ENCODE measurements around the gene NAMPT. TPM values are rescaled to one million over a fixed set of nuclear protein-coding genes. Genes with fewer than 3 reads are reported as not detected.

NAMPT gene
- total and polyA plus RNA-seq, 8 donors = 17.1 to 209 (median 125) TPM

- Histone ChIP-seq H3K4me3 (peak overlapping the region in 2 of 4 donors; percentile 68 to 75), H3K9me3 (no peaks in the 10 kb centered on the region), H3K27me3 (no peaks in the 10 kb centered on the region), H3K4me1 (peaks cover 10 to 72% (median 39%) of the 10 kb centered on the region in 4 donors), H3K27ac (peak overlapping the region in 2 of 5 donors; percentile 97 to 100), H3K36me3 (peaks cover 0 to 24% (median 13%) of the 10 kb centered on the region in 4 donors)
- TF ChIP-seq POLR2AphosphoS5 (IDR thresholded peaks at IDR 0.05) = peak in 1 of 3 donors; percentile 5
- TF ChIP-seq POLR2A (IDR thresholded peaks at IDR 0.05) = no peak
- no peak for DNase-seq
- intact Hi-C loops (cut with DNase I; ENCODE audit: low total_unique reads) = no loop called here
Measured at GRCh38 chr7:106281127-106281526, 3.7 kb downstream of the NAMPT start.

DNA sequence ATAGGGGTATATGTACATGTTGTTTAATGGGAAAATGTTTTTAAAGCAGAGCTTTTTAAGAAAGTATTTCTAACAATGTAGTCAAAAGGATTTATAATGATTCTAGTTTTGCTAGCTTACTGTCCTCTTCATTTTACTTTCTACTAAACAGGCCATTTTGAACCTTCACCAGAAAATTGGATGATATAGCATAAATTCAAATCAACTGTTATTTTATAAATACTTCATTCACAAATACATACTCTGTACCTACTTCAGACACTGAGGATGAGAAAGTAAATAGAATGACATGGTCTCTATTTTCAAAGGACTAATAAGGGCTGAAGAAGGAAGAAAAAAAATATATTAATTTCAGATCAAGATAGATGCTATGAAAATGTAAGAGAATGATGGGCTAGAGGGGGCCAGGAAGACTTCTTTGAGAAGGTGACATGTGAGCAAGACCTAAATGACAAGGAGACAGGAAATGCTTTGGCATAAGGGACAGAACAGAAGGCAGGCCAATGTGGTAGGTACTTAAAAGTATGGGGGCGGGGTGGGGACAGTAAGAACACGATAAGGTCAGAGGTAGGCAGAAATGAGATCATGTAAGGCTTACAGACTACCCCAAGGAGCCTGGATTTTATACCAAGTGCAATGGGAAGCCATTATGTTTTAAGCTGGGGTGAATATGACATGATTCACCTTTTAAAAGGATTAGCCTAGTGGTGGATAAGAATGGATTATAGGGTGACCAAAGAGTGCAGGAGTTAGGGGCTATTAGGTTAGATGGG, 5.2 kb downstream of the NAMPT start:
- no peak for DNase-seq
- peak overlapping the region in 2 of 4 donors; percentile 68 to 75 for H3K4me3 ChIP-seq
- no peaks in the 10 kb centered on the region for H3K27me3 ChIP-seq
- no peaks in the 10 kb centered on the region for H3K9me3 ChIP-seq
- 77 to 92% (median 84%) methylated on average over 2 of the region's 2 CpGs for WGBS, 5 donors
- peak overlapping the region in 1 of 5 donors; percentile 20 for H3K27ac ChIP-seq
- TF ChIP-seq CTCF (IDR thresholded peaks at IDR 0.05) (no peak), EP300 (IDR thresholded peaks at IDR 0.05) (no peak), POLR2AphosphoS5 (IDR thresholded peaks at IDR 0.05) (no peak), POLR2A (IDR thresholded peaks at IDR 0.05) (no peak)
- intact Hi-C loops (cut with DNase I; ENCODE audit: low total_unique reads) = no loop called here
- H3K36me3 ChIP-seq = peaks cover 10 to 39% (median 28%) of the 10 kb centered on the region in 4 donors
- H3K4me1 ChIP-seq = peaks cover 10 to 66% (median 35%) of the 10 kb centered on the region in 4 donors

GRCh38 chr7:106278695-106279094, 6.1 kb downstream of the NAMPT start:
- DNase-seq = no peak
- intact Hi-C loops (cut with DNase I; ENCODE audit: low total_unique reads) = no loop called here
- Histone ChIP-seq H3K4me3 (peak overlapping the region in 2 of 4 donors; percentile 68 to 75), H3K27ac (peak overlapping the region in 1 of 5 donors; percentile 20), H3K36me3 (peaks cover 15 to 48% (median 37%) of the 10 kb centered on the region in 4 donors), H3K9me3 (no peaks in the 10 kb centered on the region), H3K4me1 (peaks cover 10 to 66% (median 35%) of the 10 kb centered on the region in 4 donors), H3K27me3 (no peaks in the 10 kb centered on the region)
- 83 to 88% (median 85%) methylated on average over 2 of the region's 2 CpGs for WGBS, 5 donors
- TF ChIP-seq POLR2AphosphoS5 (IDR thresholded peaks at IDR 0.05) = peak in 1 of 3 donors; percentile 11
- TF ChIP-seq EP300 (IDR thresholded peaks at IDR 0.05) = no peak

DNA sequence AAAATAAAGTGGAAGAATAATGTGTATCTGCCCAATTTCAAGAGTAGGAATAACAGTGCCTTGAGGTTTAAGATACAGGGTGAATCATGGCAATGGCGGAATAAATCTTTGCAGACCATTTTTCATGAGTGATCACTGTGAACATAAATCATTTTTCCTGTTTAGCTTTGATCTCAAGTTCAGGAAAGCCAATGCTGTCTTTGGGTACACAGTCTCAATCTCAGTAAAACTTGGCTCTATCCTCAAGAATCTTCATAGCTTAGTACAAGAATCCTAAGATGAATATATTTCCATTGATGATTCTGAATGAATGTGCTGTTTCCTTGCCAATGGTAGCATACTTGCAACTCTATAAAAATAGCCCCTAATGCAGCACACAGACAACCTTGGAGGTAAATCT, 6.8 kb downstream of the NAMPT start:
- TF ChIP-seq POLR2AphosphoS5 (IDR thresholded peaks at IDR 0.05) (peak in 2 of 3 donors; percentile 2 to 46), POLR2A (IDR thresholded peaks at IDR 0.05) (no peak)
- Histone ChIP-seq H3K27me3 (no peaks in the 10 kb centered on the region), H3K36me3 (peaks cover 15 to 55% (median 45%) of the 10 kb centered on the region in 4 donors), H3K9me3 (no peaks in the 10 kb centered on the region), H3K4me1 (peaks cover 10 to 68% (median 31%) of the 10 kb centered on the region in 4 donors), H3K27ac (peak overlapping the region in 1 of 5 donors; percentile 16), H3K4me3 (peak overlapping the region in 2 of 4 donors; percentile 68 to 75)
- DNase-seq = no peak
- intact Hi-C loops (cut with DNase I; ENCODE audit: low total_unique reads) = no loop called here
- WGBS, 5 donors = 83 to 97% (median 89%) methylated on average over 1 of the region's 1 CpG

DNA sequence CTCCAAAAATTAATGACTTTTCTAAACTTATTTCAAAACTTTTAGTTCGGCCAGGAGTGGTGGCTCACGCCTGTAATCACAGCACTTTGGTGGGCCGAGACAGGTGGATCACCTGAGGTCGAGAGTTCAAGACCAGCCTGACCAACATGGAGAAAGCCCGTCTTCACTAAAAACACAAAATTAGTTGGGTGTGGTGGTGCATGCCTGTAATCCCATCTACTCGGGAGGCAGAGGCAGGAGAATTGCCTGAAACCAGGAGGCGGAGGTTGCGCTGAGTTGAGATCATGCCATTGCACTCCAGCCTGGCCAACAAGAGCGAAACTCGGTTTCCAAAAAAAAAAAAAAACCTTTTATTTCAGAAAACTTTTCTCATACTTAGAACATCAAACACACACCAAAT, 8.3 kb downstream of the NAMPT start:
- peaks cover 8 to 58% (median 21%) of the 10 kb centered on the region in 4 donors for H3K4me1 ChIP-seq
- no peaks in the 10 kb centered on the region for H3K9me3 ChIP-seq
- intact Hi-C loops (cut with DNase I; ENCODE audit: low total_unique reads) = no loop called here
- DNase-seq = no peak
- 94 to 99% (median 96%) methylated on average over 10 of the region's 10 CpGs for WGBS, 5 donors
- no peak overlapping the region for H3K4me3 ChIP-seq
- H3K27ac ChIP-seq = no peak overlapping the region
- H3K36me3 ChIP-seq = peaks cover 15 to 70% (median 59%) of the 10 kb centered on the region in 4 donors
- no peaks in the 10 kb centered on the region for H3K27me3 ChIP-seq
- TF ChIP-seq CTCF (IDR thresholded peaks at IDR 0.05) (no peak), EP300 (IDR thresholded peaks at IDR 0.05) (no peak), POLR2AphosphoS5 (IDR thresholded peaks at IDR 0.05) (peak in 2 of 3 donors; percentile 7 to 49), POLR2A (IDR thresholded peaks at IDR 0.05) (no peak)
